Measurements from ENCODE around the gene MYOC. TPM values are rescaled to one million over a fixed set of nuclear protein-coding genes. Genes with fewer than 3 reads are reported as not detected.

Gene MYOC
- total RNA-seq, 4 donors from 2014 or later, result 10.5 to 47.8 (median 11.8) TPM

DNA sequence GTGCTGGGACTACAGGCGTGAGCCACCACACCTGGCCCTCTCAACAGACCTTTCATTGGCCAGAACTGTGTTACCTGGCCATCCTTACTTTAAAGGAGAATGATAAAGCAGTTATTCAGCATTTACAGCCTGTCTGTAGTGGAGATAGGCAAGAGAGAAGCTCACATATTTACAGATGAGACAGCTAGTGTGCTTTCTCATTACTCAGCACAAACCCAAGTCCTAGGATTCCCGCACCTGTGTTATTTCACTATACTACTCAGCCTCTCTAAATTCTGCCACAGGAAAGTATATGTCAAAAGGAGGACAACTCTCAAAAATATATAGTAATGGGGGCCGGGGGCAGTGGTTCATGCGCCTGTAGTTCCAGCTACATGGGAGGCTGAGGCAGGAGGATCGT is 15.9 kb upstream of the MYOC start:
- TF ChIP-seq, protein P1, sequence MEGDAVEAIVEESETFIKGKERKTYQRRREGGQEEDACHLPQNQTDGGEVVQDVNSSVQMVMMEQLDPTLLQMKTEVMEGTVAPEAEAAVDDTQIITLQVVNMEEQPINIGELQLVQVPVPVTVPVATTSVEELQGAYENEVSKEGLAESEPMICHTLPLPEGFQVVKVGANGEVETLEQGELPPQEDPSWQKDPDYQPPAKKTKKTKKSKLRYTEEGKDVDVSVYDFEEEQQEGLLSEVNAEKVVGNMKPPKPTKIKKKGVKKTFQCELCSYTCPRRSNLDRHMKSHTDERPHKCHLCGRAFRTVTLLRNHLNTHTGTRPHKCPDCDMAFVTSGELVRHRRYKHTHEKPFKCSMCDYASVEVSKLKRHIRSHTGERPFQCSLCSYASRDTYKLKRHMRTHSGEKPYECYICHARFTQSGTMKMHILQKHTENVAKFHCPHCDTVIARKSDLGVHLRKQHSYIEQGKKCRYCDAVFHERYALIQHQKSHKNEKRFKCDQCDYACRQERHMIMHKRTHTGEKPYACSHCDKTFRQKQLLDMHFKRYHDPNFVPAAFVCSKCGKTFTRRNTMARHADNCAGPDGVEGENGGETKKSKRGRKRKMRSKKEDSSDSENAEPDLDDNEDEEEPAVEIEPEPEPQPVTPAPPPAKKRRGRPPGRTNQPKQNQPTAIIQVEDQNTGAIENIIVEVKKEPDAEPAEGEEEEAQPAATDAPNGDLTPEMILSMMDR (IDR thresholded peaks at IDR 0.05; ENCODE audit: low read depth), result no peak

DNA sequence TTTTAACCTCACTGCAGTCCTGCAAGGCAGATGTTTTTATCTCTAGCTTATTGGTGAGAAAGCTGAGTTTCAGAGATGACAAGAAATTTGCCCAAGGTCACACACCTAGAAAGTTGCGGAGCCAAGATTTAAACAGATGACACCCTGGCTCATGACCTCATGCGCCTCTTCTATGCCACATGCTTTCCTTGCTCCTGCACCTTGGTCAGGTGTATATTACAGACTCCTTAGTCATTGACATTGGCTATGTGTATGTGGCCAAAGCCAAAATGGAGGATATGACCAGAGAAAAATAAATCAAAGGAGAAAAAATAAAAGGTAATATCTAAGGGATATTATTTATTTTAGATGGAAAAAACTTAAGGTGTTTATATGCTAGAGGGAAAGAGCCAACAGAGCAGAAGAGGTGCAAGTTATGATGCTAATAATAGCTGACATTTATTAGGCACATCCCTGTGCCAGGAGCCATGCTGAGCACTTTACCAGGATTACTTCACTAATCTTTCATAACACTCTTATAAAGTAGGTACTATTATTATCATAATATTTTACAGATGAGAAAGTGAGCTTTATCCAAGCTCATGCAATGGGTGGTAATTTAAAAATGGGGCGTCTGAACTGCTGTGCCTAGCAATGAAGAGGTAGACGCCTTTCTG is 13.8 kb upstream of the MYOC start:
- TF ChIP-seq, protein P1 (IDR thresholded peaks at IDR 0.05; ENCODE audit: low read depth), result no peak

DNA sequence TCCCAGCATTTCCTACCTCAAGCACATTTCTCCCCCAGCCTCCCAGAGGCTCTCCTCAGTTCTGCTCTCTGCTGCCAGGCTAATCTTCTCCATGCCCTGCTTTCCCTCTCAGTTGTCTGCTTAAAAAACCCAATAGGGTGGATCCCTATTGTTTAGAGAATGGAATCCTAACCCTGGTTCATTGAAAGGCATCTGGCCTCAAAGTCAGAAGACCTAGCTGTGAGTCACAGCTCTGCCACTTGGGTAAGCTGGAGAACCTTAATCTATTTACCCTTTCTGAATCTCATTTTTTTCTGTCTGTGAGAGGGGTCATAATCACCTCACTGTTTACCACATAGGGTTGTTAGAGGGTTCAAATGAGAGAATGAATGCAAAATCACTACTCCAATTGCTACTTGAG is 12.5 kb upstream of the MYOC start:
- TF ChIP-seq, protein P1 (IDR thresholded peaks at IDR 0.05; ENCODE audit: low read depth), result no peak

GRCh38 chr1:171663854-171664575 is 11.5 kb upstream of the MYOC start:
- TF ChIP-seq, protein P1 (IDR thresholded peaks at IDR 0.05; ENCODE audit: low read depth), result no peak

GRCh38 chr1:171663036-171663853 is 10.8 kb upstream of the MYOC start:
- TF ChIP-seq, protein P1 (IDR thresholded peaks at IDR 0.05; ENCODE audit: low read depth), result no peak

DNA sequence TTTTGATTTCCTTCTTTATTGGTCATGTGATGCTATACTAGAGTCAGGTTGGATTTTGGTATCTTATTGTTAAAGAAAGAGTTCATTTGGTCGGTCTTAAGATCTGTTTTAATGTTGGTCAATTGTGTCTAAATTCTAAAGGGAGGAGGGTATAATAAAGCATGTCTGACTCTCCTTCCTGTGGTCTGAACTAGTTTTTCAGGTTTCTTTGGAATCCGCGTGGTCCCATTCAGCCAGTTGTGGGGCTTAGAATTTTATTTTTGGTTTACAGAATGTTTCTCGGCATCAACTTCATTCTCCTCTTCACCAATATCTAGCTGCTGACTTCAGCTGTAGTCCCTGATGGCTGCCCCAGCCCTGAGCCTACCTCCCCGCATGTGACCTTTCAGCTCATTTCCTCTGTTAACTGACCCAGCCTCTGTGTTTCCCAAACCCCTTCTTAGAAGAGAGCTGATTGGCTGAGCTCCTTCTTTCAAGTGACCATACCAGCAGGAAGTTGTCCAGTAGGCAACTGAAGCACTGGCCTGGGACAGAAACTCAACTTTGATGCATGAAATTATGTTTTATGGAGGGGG is 8.7 kb upstream of the MYOC start:
- TF ChIP-seq, protein P1 (IDR thresholded peaks at IDR 0.05; ENCODE audit: low read depth), result no peak

DNA sequence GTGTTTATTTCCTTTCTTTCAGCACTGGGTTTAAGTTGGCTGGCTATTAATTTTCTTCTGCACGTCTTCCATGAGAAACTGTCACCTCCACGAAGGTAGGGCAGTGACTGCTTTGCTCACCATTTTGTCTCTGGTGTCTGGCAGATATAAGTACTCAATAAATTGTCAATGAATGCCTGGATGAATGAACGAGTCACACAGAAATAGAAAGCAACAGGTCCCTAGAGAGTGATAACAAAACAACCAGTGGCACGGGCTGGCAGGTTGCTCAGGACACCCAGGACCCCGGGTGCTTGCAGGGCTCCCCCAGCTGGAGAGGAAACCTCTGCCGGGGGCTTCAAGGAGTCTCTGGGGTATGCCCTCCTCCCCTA is 3.2 kb upstream of the MYOC start:
- TF ChIP-seq, protein P1 (IDR thresholded peaks at IDR 0.05; ENCODE audit: low read depth), result no peak
